Fibroblast of lung (primary cell): ENCODE results near the gene JAKMIP1. TPM values are rescaled to one million over a fixed set of nuclear protein-coding genes. Genes with fewer than 3 reads are reported as not detected.

Source experiments
- DNase-seq, 2 donors: peaks; one replicate each; pipeline versions ENCODE4 v3.0.0 to v3.0.0-alpha.2; 2010; ENCODE audit warnings: low read depth in 2 of 2
- H2AFZ ChIP-seq: 2 replicates; pipeline ENCODE4 v1.5.1; 2012; ENCODE audit warnings: low read length, control low read depth, inconsistent platforms
- H3K27ac ChIP-seq: 2 replicates; pipeline ENCODE4 v1.5.1; 2011; ENCODE audit warnings: low read length, control low read depth; ENCODE audit not compliant: insufficient read depth
- H3K27me3 ChIP-seq: 2 replicates; pipeline ENCODE4 v1.5.1; 2011; ENCODE audit warnings: mild to moderate bottlenecking, low read length; ENCODE audit not compliant: control insufficient read depth, insufficient read depth
- H3K36me3 ChIP-seq: 2 replicates; pipeline ENCODE4 v1.5.1; 2011; ENCODE audit warnings: low read length; ENCODE audit not compliant: control insufficient read depth, insufficient read depth
- H3K4me1 ChIP-seq: 2 replicates; pipeline ENCODE4 v1.5.1; 2011; ENCODE audit warnings: low read length; ENCODE audit not compliant: control insufficient read depth, insufficient read depth; ENCODE audit errors: extremely low read depth
- H3K4me2 ChIP-seq: 2 replicates; pipeline ENCODE4 v1.5.1; 2011; ENCODE audit warnings: low read length, control low read depth; ENCODE audit not compliant: insufficient read depth; ENCODE audit errors: extremely low read depth
- H3K4me3 ChIP-seq, 4 experiments: fragments of 200-600 bp in 1 of 4; sonication (generic) in 1 of 4; replicated peaks in 1 of 4; 2 replicates each; pipeline ENCODE4 v1.5.1; 2011 to 2016; ENCODE audit warnings: low read length in 4 of 4, low read depth in 3 of 4, mild to moderate bottlenecking in 3 of 4, control low read depth in 2 of 4, inconsistent platforms in 1 of 4, mixed read lengths in 1 of 4; ENCODE audit not compliant: insufficient read depth in 1 of 4; ENCODE audit errors: control extremely low read depth in 1 of 4
- H3K79me2 ChIP-seq: 2 replicates; pipeline ENCODE4 v1.5.1; 2012; ENCODE audit warnings: mild to moderate bottlenecking, low read length, inconsistent platforms; ENCODE audit not compliant: control insufficient read depth, insufficient read depth
- H3K9ac ChIP-seq: 2 replicates; pipeline ENCODE4 v1.5.1; 2011; ENCODE audit warnings: mild to moderate bottlenecking, low read length, control low read depth; ENCODE audit not compliant: insufficient read depth
- H3K9me3 ChIP-seq: 2 replicates; pipeline ENCODE4 v1.5.1; 2012; ENCODE audit warnings: low read depth, low read length; ENCODE audit not compliant: control insufficient read depth, insufficient read depth
- H4K20me1 ChIP-seq: 2 replicates; pipeline ENCODE4 v1.5.1; 2011; ENCODE audit warnings: low read length; ENCODE audit not compliant: control insufficient read depth, insufficient read depth; ENCODE audit errors: extremely low read depth
- CTCF ChIP-seq, 2 donors: IDR thresholded peaks in 1 of 2; conservative IDR thresholded peaks in 1 of 2; 1 replicate in 1 of 2; 2 replicates in 1 of 2; pipeline ENCODE4 v1.5.1; 2011 to 2012; ENCODE audit warnings: low read length in 2 of 2, control low read depth in 1 of 2, inconsistent platforms in 1 of 2, low read depth in 1 of 2, mild to moderate bottlenecking in 1 of 2
- EZH2 ChIP-seq: IDR thresholded peaks from 2 replicates; pipeline ENCODE4 v1.5.1; 2012; ENCODE audit warnings: low read length, control low read depth, mild to moderate bottlenecking; ENCODE audit errors: missing control alignments
- polyA plus RNA-seq, 2 donors: library from polyadenylated mRNA; depleted of rRNA in 1 of 2; stranded (reverse) in 1 of 2; unstranded in 1 of 2; fragments of >200 nt; gene quantifications; 2 replicates each; pipeline ENCODE4 v1.2.1, GENCODE V29; 2011 to 2012; ENCODE audit warnings: missing spikeins in 1 of 2
- total RNA-seq: library from RNA; depleted of rRNA; stranded (reverse); fragments of >200 nt; gene quantifications from 2 replicates; pipeline ENCODE4 v1.2.1, GENCODE V29; 2014

JAKMIP1 gene
- total and polyA plus RNA-seq, 2 donors (not counting 1 experiment from before 2014, with no cell fraction given) = not detected

- Histone ChIP-seq H2AFZ (no peak overlapping the region), H3K9me3 (no peaks in the 10 kb centered on the region), H4K20me1 (no peaks in the 10 kb centered on the region), H3K27me3 (no peaks in the 10 kb centered on the region), H3K4me2 (no peak overlapping the region), H3K27ac (no peak overlapping the region), H3K9ac (no peak overlapping the region), H3K4me3 (no peak overlapping the region), H3K36me3 (no peaks in the 10 kb centered on the region), H3K79me2 (no peaks in the 10 kb centered on the region), H3K4me1 (no peaks in the 10 kb centered on the region)
- DNase-seq = no peak
- TF ChIP-seq EZH2 (no peak), CTCF (conservative IDR thresholded peaks at IDR 0.05 in 1 of 2, IDR thresholded peaks at IDR 0.05 in 1 of 2; ENCODE audit: low read depth in 1 of 2, low read length in 2 of 2) (no peak)
Observed at GRCh38 chr4:6023731-6024130, 176.6 kb downstream of the JAKMIP1 start.

DNA sequence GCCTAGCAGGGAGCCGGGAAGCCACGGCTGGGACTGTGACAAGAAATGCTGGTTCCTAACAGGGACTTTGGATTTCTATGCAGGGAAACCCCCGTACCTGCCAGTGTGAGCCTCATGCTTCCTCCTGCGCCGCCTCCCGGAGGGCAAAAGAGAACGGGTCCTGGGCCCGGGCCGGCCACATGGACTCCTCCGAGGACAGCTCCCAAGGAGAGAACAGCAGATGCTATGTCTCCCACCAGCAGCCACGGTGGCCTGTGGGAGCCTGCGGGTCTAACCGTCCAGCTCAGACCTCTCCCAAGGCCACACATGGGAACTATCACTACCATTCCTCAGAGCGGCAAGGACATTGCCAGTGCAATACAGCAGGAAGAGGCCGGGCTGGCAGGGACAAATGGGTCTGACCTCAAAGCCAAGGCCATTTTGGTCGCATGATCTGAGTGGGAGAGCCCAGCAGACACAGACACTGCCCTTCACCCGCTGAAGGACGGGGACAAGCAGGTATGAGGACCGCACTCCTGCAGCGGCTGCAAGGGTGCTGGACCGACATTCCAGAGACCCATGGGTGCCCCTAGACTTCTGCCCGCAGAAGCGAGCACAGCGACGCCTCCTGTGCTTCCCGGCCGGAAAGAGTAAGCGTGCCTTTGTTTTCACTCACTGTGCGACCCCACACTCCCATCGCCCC lies 177.6 kb downstream of the JAKMIP1 start:
- TF ChIP-seq EZH2 = no peak
- no peak for TF ChIP-seq CTCF (conservative IDR thresholded peaks at IDR 0.05 in 1 of 2, IDR thresholded peaks at IDR 0.05 in 1 of 2; ENCODE audit: low read depth in 1 of 2, low read length in 2 of 2)

DNA sequence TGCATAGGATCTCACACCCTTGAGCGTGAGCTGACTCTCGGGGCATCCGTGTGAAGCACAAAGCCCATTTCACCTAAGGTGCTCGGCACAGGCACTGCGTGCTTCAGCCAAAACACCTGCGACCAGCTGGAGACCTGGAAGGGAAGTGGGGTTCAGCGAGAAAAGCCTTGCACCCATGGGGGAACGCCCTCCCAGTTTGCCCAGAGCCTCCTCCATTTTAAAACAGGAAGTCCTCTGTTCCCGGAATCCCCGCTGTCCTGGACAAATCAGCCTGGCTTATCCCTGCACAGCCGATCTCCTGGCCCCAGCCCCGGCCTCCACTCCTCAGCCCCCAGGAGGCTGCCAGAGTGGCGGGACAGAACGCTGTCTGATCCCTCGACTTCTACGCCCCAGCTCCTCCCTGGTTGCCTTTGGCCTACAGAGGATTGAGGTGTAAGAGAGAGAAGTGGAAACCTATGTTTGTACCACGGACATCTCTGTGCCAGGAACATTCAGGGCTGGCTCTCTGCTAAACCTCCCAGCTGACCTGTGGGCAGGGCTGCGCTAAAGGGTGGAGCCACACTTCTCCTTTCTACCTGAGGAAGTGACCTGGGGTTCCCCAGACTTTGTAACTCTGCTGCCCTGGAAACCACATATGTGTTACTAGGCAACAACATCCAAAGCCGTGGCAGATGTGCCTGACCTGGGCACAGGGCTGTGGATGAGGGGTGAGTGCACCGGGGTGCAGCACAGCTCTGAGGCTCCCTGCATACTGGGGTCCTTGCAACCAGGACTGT lies 178.3 kb downstream of the JAKMIP1 start:
- Histone ChIP-seq H3K27ac (no peak overlapping the region), H3K79me2 (no peaks in the 10 kb centered on the region), H3K9ac (no peak overlapping the region), H3K27me3 (no peaks in the 10 kb centered on the region), H3K4me3 (no peak overlapping the region), H3K9me3 (no peaks in the 10 kb centered on the region), H2AFZ (no peak overlapping the region), H3K4me2 (no peak overlapping the region), H4K20me1 (no peaks in the 10 kb centered on the region), H3K4me1 (no peaks in the 10 kb centered on the region), H3K36me3 (no peaks in the 10 kb centered on the region)
- no peak for TF ChIP-seq CTCF (conservative IDR thresholded peaks at IDR 0.05 in 1 of 2, IDR thresholded peaks at IDR 0.05 in 1 of 2; ENCODE audit: low read depth in 1 of 2, low read length in 2 of 2)
- TF ChIP-seq EZH2 = no peak
- no peak for DNase-seq

More for the DNA sequence above, 177.6 kb downstream of the JAKMIP1 start:
- Histone ChIP-seq H3K4me2 (no peak overlapping the region), H3K9ac (no peak overlapping the region), H3K27ac (no peak overlapping the region), H3K4me3 (no peak overlapping the region), H3K79me2 (no peaks in the 10 kb centered on the region), H3K27me3 (no peaks in the 10 kb centered on the region), H4K20me1 (no peaks in the 10 kb centered on the region), H2AFZ (no peak overlapping the region), H3K4me1 (no peaks in the 10 kb centered on the region), H3K36me3 (no peaks in the 10 kb centered on the region), H3K9me3 (no peaks in the 10 kb centered on the region)
- no peak for DNase-seq
